Epithelial cell of proximal tubule (primary cell): ENCODE measurements around the gene PRR23E. TPM values are rescaled to one million over a fixed set of nuclear protein-coding genes. Genes with fewer than 3 reads are reported as not detected.

Experiments
- DNase-seq: peaks from one replicate; pipeline ENCODE4 v3.0.0-alpha.2; 2011; ENCODE audit warnings: low read depth
- H3K4me3 ChIP-seq: 2 replicates; pipeline ENCODE4 v1.5.1; 2011; ENCODE audit warnings: low read depth, mild to moderate bottlenecking, low read length
- total RNA-seq: library from RNA; depleted of rRNA; stranded (reverse); fragments of >200 nt; gene quantifications from 2 replicates; pipeline ENCODE4 v1.2.3, GENCODE V29; 2015
- TF ChIP-seq, protein P1 (sequence below): conservative IDR thresholded peaks from 2 replicates; pipeline ENCODE4 v1.5.1; 2012; ENCODE audit warnings: low read depth, mild to moderate bottlenecking, low read length

Gene PRR23E
- total RNA-seq, 1 donor from 2014 or later, result not detected

DNA sequence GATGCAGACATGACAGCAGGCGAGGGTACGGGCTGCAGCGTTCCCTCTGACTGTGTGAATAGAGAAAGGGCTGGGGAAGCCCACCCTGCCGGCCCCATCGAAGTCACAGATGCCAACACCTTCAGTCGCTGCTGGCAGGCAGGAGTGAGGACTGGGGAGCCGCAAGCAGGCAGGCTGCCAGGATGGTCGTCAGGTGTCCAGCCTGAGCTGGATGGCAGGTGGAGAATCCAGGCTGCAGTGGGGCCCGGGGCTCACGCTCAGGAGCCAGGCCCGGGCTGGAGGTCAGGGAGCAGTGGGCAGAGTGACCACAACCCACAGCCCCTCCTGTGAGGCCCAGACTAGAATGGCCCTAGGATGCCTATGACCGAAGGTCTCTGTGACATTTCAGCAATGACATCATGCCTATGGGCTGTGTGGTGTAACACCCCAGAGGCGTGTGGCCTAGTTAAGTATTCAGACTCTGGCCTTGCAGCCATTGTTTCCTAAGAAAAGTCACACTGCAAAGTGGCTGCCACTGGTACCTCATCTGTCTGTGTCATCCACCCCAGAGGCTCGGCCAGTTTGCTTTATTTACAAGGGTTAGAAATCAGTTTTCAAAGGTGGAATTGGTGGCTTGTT is 15.7 kb downstream of the PRR23E start:
- DNase-seq, result no peak
- TF ChIP-seq, protein P1, sequence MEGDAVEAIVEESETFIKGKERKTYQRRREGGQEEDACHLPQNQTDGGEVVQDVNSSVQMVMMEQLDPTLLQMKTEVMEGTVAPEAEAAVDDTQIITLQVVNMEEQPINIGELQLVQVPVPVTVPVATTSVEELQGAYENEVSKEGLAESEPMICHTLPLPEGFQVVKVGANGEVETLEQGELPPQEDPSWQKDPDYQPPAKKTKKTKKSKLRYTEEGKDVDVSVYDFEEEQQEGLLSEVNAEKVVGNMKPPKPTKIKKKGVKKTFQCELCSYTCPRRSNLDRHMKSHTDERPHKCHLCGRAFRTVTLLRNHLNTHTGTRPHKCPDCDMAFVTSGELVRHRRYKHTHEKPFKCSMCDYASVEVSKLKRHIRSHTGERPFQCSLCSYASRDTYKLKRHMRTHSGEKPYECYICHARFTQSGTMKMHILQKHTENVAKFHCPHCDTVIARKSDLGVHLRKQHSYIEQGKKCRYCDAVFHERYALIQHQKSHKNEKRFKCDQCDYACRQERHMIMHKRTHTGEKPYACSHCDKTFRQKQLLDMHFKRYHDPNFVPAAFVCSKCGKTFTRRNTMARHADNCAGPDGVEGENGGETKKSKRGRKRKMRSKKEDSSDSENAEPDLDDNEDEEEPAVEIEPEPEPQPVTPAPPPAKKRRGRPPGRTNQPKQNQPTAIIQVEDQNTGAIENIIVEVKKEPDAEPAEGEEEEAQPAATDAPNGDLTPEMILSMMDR, result no peak
- H3K4me3 ChIP-seq, result no peak overlapping the region

DNA sequence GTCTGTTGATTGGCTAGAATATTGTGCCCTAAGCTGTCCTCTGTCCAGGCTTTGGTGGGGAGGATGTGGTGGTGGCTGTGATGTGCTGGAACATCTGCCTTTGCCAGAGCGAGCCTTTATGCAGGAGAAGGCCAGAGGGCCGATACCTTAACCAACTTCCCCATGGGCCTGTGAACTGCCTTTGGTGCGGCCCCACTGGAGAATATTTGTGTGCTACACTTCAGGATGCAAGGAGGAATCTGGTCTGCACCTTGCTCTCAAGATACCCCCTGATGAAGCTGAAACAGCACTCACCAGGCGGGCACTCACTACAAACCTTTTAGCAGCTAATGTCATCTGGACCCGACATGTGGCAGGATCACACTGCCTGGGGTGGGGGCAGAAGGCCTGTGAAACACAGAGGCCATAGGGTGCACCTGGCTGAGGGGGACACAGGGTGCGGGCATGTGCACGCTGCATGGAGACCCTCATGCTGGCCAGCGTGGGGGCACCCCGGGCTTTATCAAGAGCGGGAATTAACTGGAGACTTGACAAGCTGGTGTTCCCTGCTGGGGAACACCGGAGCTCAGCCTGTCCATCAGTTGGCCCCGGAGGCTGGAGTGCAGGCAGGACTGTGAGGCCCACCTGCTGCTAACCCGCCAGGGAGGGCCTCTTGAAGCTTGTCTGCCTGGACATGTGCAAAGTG is 16.4 kb downstream of the PRR23E start:
- TF ChIP-seq, protein P1, result no peak
- H3K4me3 ChIP-seq, result no peak overlapping the region
- DNase-seq, result no peak

DNA sequence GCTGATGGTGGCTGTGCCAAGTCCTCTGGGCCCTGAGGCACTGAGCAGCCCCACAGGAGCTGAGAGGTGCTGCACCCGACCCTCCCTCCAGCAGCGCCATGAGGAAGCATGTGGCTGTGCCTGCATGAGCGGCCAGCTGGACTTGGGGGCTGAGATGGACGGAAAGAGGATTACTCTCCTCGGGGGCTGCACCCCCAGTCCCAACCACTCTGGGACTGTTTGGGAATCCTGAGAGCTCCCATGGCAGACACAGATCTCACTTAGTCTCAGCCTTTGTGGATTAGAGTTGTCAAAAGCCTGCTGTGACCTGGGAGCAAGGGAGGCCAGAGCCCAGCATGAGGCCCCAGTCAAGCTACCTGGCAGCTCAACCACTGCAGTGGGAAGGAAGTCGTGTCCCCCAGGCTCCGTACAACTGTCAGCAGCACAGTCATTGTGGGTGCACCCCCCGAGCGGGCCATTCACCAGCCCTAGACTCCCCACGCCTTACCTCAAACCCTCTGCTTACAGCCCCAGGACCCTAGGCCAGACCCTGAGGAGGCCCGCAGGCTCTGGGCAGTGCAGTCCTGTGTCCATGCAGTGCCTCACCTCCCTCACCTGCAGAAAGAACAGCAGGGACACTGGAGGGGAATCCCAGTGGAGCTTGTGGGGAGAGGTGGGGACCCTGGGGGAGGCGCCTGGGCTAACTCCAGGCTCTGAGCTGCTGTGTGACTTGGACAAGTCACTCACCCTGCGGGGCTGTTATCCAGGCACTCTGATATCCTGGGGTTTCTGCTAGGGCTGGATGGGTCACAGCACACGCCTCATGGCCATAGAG is 17.1 kb downstream of the PRR23E start:
- no peak for DNase-seq
- TF ChIP-seq, protein P1, result no peak
- no peak overlapping the region for H3K4me3 ChIP-seq

DNA sequence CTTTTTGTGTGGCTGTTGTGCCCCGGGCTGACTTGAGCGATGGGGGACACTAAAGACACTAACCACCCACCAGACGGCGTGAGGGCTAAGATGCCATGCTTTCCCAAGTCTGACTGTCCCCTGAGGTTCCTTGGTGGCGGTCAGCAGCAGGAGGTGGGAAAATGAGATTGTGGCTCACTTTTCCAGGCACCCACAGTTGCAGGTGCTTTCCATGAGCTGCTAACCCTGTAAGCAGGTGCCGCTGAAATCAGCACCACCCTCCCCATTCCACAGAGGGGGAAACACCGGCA is 17.7 kb downstream of the PRR23E start:
- TF ChIP-seq, protein P1, result no peak
- no peak for DNase-seq
- H3K4me3 ChIP-seq, result no peak overlapping the region

DNA sequence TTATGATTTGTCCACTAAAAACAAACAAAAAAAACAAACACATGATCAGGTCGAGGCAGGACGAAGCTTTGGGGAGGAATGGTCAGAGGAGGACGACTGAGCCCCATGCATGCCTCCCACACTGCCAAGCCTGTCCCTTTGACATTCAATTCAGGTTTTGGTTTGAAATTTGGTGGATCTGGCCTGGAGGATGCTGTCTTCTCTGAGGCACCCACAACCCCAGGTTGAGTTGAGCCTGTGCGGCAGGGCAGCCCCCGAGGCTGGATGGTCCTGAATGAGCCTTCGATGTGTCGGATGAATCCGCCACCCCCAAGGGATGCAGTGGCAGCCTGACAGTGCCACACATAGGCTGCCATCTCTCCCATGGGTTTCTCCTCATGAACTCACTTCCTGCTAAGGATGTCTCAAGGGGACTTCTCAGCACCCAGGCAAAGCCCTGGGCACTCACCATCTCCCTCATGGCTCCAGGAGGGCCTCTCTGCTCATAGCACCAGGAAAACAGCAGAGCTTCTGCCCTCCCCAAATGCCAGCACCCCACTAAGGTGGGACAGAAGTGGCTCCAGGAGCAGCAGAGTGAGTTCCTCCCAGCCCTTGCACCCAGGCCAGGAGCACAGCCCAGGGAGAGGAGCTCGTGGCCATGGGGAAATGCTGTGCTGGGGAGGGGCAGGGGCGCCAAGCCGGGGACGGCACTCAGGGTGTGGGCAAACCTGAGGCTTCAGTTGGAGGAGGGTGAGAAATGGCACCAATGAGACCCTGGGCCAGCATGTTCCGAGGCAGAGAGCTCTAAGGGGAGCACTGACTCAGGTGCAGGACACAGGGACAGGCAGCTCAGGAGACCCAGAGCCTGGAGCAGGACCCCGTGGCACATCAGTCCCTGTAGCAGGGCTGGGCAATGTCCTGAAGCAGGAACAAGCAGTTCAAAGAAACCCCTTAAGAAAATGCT is 18.5 kb downstream of the PRR23E start:
- no peak for DNase-seq
- TF ChIP-seq, protein P1, result no peak
- no peak overlapping the region for H3K4me3 ChIP-seq

DNA sequence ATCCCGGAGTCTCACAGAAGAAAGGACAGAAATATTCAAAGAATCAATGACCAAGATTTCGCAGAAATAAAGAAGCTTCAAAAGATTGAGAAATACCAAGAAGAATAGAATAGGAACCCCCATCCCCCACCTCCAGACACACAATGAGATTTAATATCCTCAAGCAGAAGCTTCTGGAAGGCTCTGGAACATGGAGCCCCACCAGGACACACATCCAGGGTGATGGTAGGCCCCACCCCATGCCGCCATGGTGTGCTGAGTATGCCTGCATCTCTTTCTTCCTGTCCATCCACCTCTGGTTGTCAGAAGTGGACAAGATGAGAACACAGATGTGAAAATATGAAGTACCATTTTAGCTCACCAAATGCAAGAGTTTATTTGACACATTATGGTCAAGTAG is 19.3 kb downstream of the PRR23E start:
- DNase-seq, result no peak
- TF ChIP-seq, protein P1, result no peak
- no peak overlapping the region for H3K4me3 ChIP-seq
